Renal cortex interstitium (tissue), 11 donors: ENCODE data around the gene SSTR3. TPM values are rescaled to one million over a fixed set of nuclear protein-coding genes. Genes with fewer than 3 reads are reported as not detected.
"Not testable (repeated sequence)": the region's sequence is repeated elsewhere in the genome, so short reads cannot be mapped to it uniquely, and the experiment has no call there.

Source experiments
- DNase-seq, 11 donors: peaks; one replicate each; pipeline ENCODE4 v3.0.0-alpha.2; 2013; ENCODE audit warnings: low read depth in 9 of 11, low spot score in 4 of 11; ENCODE audit errors: extremely low read depth in 1 of 11
- polyA plus RNA-seq, 3 donors: library from polyadenylated mRNA; unstranded; fragments of 120-200 nt; gene quantifications; one replicate each; pipeline ENCODE4 v1.2.1, GENCODE V29; 2013; ENCODE audit not compliant: insufficient read length in 3 of 3

The SSTR3 gene
- polyA plus RNA-seq, 3 donors = 0.68 to 1.2 (median 0.76) TPM

DNA sequence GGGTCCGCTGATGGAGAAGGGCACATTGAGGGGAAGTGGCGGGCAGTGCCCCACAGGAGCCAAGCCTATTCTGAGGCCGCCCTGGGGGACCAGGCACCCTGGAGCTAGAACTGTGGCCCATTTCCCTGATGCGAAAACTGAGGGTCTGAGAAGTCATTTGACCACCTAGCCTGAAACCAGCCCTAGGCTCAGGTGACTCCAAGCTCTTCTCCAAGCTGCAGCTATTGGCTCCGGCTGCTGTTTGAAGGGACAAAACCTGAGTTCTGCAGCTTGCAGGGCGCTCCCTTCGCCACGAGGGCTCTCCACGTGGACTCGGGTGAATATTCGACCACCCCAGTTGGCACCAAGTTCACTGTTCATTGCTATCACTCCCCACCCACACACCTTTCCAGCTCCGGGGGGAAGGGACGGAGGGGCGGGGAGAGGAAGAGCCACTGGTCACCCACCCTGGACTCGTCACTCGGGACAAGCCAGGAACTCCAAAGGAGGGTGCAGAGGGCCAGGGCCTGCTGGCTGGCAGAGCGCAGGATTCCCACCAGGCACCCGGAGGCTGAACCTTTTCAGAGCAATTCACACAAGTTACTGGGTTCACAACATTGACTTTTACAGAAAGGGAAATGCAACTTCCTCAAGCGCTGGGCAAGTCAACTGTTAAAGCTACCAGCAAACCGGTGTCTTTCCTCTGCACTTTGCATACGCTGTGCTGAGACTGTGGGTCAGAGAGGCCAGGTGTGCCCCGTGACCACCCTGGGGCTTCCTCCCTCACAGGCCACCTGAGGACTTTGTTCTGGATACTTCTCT is 32.8 kb upstream of the SSTR3 start:
- no peak for DNase-seq

GRCh38 chr22:37244114-37244921 is 32.0 kb upstream of the SSTR3 start, which contains the start of gene RAC2:
RAC2 (minus strand) TSS chr22:37244269; CDS start chr22:37244148, 121 bp downstream.
- DNase-seq = no peak

DNA sequence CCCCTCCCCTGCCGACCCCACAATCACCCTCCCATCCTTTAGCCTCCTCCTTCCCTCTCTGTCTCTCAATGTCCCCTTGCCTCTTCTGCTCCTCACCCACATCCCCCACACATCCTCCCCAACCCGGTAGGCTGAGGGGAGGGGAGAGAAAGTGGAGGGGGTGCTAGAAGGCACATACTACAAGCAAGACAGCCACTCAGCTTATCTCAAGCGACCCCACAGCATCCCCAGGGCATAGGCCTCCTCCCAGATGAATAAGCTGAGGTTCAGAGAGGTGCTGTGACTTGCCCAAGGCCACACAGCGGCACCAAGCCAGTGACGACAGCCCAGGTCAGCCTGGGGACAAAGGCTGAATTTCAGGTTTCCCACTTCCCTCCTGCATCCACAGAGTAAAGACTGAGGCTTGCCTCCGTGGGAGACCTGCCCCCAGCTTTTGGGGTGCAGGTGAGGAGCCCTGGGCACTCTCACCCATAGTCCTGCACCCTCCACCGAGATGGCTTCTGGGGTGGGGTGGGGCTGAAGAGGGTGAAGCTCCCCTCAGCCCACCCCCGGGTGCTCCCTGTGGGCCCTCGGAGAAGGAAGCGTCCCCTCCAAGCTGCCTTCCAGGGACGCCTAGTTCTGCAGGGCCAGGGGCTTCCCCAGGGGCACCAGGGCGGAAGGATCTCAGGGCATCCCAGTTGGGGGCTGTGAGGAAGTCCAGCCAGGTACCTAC is 31.3 kb upstream of the SSTR3 start:
- no peak for DNase-seq

DNA sequence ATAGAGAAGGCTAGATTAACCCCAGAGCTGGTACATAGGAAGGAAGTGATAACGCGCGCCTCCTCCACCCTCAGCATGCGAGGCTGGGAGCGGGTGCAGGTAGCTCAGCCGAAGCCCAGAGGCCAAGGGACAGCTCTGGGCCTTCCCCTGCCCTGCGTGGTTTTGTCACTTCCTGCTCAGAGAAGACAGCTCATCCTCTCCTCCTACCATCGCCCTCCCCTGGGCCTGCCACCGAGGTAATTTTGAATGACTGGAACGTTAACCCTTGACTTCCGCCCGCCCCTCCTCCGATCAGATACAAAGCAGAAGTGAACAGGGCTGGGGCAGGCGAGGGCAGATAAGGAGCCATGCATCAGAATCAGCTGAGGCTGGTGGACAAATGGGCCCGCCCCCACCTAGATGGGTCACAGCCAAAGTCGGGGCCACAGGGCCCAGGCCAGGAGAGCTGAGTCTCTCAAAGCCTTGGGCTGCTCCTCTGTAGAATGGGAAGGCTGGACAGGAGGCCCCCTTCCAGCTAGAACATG is 30.2 kb upstream of the SSTR3 start:
- no peak for DNase-seq

DNA sequence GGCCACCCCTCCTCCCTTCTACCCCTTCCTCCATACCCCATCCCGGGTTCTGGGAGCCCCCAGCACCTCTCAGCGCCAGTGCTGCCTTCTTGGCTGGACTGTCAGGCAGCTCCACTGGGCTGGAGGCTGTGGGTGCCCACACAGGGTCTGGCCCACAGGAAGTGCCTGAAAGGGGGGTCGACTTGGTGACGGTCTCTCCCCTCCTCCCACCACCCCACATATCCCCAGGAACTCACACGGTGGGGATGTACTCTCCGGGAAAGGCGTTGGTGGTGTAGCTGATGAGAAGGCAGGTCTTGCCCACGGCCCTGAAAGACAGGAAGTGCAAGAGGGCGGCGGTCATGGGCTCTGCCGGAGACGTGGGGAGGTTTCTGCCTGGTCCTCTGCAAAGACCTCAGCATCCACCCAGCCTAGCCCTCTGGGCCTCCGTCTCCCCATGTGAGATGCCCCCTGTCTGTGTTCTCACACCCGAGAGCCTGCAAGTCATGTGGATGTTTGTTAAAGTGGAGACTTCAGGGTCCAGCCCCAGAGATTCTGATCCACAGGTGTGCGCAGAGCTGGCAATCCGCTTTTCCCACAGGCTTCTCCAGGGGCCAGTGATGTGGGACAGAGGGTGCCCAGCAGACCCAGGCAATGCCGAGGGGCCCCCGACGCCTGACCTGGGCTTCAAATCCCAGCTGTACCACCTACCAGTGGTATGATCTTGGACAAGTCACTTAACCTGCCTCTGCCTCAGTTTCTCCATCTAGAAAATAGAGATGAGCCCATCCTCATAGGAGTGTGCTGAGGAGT is 29.3 kb upstream of the SSTR3 start:
- DNase-seq = no peak

- no peak for DNase-seq
Observed at GRCh38 chr22:37240941-37241320, 28.7 kb upstream of the SSTR3 start.

GRCh38 chr22:37240240-37240940 is 28.1 kb upstream of the SSTR3 start:
- DNase-seq = no peak

DNA sequence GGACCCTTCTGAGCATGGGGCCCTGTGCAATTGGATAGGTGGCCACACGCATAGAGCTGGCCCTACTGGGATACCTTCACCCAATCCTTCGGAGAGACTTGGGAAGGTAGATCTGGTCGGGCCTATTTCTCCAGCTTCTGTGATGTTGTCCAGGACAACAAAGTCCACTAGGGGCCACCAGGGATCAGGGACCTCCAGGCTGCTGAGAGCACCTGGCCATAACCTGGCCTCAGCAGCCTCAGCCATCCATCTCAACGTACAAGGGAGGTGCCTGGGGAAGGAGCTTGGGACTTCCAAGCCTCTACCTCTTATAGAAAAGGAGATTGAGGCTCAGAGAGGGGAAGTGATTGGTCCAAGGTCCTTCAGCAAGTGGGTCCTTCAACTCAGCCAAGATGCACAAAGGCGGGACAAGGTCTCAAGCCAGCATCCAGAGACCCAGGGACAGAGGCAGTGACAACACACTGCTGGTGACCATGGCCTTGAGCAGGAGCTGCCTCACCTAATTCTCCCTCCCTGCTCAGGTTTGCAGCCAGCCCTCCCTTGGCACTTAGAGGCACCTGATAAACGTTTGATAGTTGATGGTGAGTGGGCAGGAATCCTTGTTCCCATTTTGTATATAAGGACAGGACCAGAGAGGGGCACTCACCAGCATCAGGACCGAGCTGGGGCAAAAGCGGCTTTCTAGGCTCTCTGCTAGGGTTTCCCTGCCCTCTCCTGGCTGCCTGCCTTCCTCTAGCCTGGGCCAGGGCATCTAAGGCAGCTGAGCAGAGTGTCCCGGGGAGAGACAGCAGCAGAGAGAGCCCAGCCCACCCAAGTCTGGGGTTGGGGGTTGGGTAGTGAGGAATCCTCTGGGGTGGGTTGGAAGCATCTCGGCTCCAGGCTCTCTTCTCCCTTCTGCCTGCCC is 27.3 kb upstream of the SSTR3 start:
- DNase-seq = no peak

DNA sequence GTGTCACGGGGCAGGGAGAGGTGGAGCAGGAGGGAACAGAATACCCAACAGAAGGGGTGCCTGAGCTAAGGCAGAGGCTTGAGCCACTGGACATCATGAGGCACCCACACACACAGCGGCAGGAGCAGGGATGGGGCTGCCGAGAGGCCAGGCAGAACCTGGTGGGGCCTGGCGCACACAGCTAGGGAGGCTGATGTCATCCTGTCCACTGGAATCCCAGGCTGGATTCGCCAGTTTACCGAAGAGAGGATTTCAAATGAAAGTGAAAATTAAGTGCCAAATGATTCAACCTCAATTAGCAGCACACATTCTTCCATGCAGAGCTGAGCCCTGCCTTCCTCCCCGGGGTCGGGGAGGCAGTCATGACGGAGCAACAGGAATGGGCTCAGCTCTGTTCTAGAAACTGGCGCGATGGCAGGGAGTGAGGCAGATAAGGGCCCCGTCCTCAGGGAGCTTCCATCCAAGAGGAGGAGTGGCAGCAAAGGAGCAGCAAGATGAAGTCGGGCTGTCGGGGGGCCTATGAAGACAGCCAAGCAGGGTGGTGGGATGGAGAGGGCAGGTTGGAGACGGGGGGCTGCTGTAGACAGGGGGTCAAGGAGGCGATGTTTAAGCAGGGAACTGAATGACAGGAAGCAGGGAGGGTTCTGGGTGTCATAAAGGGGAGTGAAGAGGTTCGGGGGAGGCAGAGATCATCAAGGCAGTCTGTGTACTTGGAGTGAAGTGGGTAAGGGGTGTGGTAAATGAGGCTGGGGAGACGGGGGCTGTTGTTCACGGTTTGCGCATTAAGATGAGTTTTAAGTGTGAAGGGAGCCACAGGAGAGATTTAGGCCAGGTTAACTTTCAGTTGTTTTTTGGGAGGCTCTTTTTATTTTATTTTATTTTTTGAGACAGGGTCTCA is 25.3 kb upstream of the SSTR3 start:
- DNase-seq = no peak

- DNase-seq = no peak
Observed at GRCh38 chr22:37235897-37236607, 23.8 kb upstream of the SSTR3 start.

- no peak for DNase-seq
Observed at GRCh38 chr22:37234736-37235711, 22.7 kb upstream of the SSTR3 start.

DNA sequence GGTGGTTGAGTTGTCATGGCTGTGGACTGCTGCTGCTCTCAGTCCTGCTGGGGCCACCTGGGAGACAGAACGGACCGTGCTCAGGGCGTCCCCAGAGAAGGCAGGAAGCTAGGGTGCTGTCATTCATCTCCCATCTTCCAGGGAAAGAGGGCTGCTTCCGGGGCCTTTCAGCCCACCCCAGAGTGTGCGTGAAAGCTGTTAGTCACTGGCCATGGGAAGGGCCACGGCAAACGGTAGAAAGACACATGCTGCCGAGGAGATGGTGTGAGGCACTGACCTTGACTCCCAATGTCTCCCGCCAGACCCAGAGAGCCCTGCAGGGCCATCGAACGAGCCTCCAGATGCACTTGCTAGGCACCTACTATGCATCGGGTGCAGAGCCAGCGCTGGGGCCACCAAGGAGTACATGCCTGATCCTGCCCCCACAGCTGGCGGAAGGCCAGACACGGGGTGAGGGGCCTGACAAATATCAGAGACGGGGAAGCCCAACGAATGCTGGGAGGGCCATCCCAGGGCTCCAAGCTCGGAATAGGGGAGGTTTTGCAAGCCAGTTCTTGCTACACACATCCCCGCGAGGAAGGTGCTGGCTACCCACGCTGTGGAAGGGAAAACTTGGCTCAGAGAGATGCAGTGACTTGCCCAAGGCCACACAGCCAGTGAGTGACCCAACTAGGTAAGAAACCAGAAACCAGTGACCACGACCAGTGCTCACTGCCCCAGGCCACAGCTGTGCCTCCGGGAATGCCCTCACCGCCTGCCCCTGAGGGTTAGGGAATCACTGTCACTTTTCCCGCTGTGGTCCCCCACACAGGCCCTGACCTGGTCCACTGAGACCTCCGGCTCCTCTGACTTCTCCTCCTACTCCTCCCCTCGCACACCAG is 21.7 kb upstream of the SSTR3 start:
- no peak for DNase-seq

DNA sequence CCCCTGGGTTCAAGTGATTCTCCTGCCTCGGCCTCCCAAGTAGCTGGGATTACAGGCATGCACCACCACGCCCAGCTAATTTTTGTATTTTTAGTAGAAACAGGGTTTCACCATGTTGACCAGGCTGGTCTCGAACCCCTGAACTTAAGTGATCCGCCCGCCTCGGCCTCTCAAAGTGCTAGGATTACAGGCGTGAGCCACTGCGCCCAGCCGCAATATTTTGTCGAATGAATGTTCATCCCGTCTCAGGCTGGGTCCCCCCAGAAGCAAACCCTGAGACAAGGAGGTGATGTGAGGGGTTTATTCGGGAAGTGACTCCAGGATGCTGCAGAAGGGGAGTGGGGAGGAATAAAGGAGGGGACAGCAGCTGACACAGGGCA is 21.1 kb upstream of the SSTR3 start:
- DNase-seq = not testable (repeated sequence)
